ENCODE data around the gene TRIM32.

GRCh38 chr9:116683535-116683934 lies 3.6 kb upstream of the TRIM32 start:
- TF ChIP-seq POLR2A (IDR thresholded peaks at IDR 0.05) (no peak), CTCF (IDR thresholded peaks at IDR 0.05) (no peak), EP300 (IDR thresholded peaks at IDR 0.05) (no peak)

Data from sigmoid colon (tissue), 4 donors.